NOMO-1 treated with DMSO at 0.1 percent for 48 hours (cell line): Measurements from ENCODE around the gene SH3BGR.
"Not testable (repeated sequence)": the region's sequence is repeated elsewhere in the genome, so short reads cannot be mapped to it uniquely, and the experiment has no call there.

Experiments
- DNase-seq: peaks from one replicate; lab custom pipeline; 2025; ENCODE audit not compliant: unreplicated experiment; lab: John Stamatoyannopoulos, UW

SH3BGR gene

GRCh38 chr21:39538453-39539042 is 86.8 kb downstream of the SH3BGR start:
- no peak for DNase-seq

- not testable (repeated sequence) for DNase-seq
These were observed 88.6 kb downstream of the SH3BGR start for GRCh38 chr21:39540367-39540766.

GRCh38 chr21:39542736-39543135 is 91.0 kb downstream of the SH3BGR start:
- DNase-seq, result no peak

- DNase-seq, result no peak
These were observed 94.8 kb downstream of the SH3BGR start for GRCh38 chr21:39546522-39546921.

GRCh38 chr21:39552856-39553255 is 101.1 kb downstream of the SH3BGR start:
- no peak for DNase-seq

- DNase-seq, result no peak
These were observed 101.6 kb downstream of the SH3BGR start for GRCh38 chr21:39553331-39553730.

GRCh38 chr21:39555911-39556590 is 104.3 kb downstream of the SH3BGR start:
- DNase-seq, result no peak

GRCh38 chr21:39559511-39559910 is 107.7 kb downstream of the SH3BGR start:
- DNase-seq, result no peak

GRCh38 chr21:39561140-39561539 is 109.4 kb downstream of the SH3BGR start:
- no peak for DNase-seq

- DNase-seq, result no peak
These were observed 111.3 kb downstream of the SH3BGR start for GRCh38 chr21:39562791-39563770.

- no peak for DNase-seq
These were observed 112.4 kb downstream of the SH3BGR start for GRCh38 chr21:39564200-39564599.
